ENCODE data around the gene TLE1. TPM values are rescaled to one million over a fixed set of nuclear protein-coding genes. Genes with fewer than 3 reads are reported as not detected.

TLE1 gene
- total and polyA plus RNA-seq, 9 of the 15 experiments (the other 6 are each of a cell fraction or from before 2014, with no cell fraction given): 0.11 TPM; not detected in 8

DNA sequence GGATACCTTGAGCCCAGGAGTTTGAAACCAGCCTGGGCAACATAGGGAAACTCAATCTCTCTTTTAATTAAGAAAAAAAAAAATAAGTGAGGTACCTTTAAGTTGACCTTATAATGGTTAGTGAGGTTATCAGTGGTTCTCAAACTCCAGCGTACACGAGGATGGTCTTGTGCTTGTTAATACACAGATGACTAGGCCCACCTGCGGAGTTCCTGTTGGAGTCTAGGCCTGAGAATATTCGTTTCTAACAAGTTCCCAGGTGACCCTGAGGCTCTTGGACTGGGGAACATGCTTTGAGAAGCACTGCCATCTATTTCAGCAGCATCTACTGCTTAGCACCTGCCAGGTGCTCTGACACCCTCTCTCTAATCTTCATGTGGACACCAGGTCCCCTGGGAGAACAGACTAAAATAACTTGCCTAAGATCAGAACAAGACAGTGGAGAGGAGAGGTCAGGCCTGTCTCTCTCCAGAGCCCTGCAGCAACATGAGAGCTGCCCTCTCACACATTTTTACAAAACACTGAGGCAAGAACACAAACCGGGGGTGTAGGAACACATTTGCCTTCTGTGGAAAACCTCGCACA lies 24.6 kb downstream of the TLE1 start:
- intact Hi-C loops (cut with micrococcal nuclease): no loop called here
- Histone ChIP-seq H3K79me2 (ENCODE audit: control insufficient read depth, insufficient read depth, low read length) (no peaks in the 10 kb centered on the region), H3K4me2 (ENCODE audit: insufficient read depth, low read length) (no peak overlapping the region), H3K4me3 (no peak overlapping the region), H3K4me1 (replicated peaks in 1 of 2; ENCODE audit: control insufficient read depth in 2 of 2, insufficient read depth in 2 of 2, low read length in 2 of 2) (no peaks in the 10 kb centered on the region), H3K36me3 (ENCODE audit: control insufficient read depth, insufficient read depth, low read length) (no peaks in the 10 kb centered on the region), H2AFZ (ENCODE audit: low read depth, low read length) (no peak overlapping the region), H3K9me1 (ENCODE audit: control insufficient read depth, insufficient read depth, low read length) (no peaks in the 10 kb centered on the region), H3K27ac (ENCODE audit: extremely low read depth, low read depth, low read length) (no peak overlapping the region), H3K9me3 (replicated peaks; ENCODE audit: control insufficient read depth, insufficient read depth, low read depth, low read length) (no peaks in the 10 kb centered on the region), H4K20me1 (replicated peaks; ENCODE audit: control insufficient read depth, insufficient read depth, low read length) (no peaks in the 10 kb centered on the region), H3K9ac (ENCODE audit: insufficient read depth in 1 of 2, low read depth in 2 of 2, low read length in 2 of 2) (no peak overlapping the region), H3K27me3 (ENCODE audit: control insufficient read depth in 2 of 2, insufficient read depth in 2 of 2, low read length in 2 of 2) (no peaks in the 10 kb centered on the region)
- FAIRE-seq: no peak
- no peak for ATAC-seq
- CTCF ChIA-PET (ENCODE audit: low intra/inter-chr PET ratio): no interaction called here
- POLR2A ChIA-PET: no interaction called here
- no TSS peak for BruUV-seq (replicated peaks)
- in situ Hi-C loops (cut with MboI): no loop called here
- WGBS (ENCODE audit: insufficient coverage, low coverage, missing lambda C conversion rate): 0% methylated on average over 6 of the region's 6 CpGs
- no peak for TF ChIP-seq NR3C1 (CRISPR knock-in tag; IDR thresholded peaks at IDR 0.05)
- TF ChIP-seq TCF3 (CRISPR knock-in tag; IDR thresholded peaks at IDR 0.05): no peak
- no peak for TF ChIP-seq SAP30 (IDR thresholded peaks at IDR 0.05; ENCODE audit: borderline replicate concordance, insufficient read depth, low read depth, low read length, poor library complexity, severe bottlenecking)
- TF ChIP-seq NR1H2 (CRISPR knock-in tag; IDR thresholded peaks at IDR 0.05): no peak
- DNase-seq (ENCODE audit: extremely low read depth in 1 of 4, low spot score in 3 of 4): no peak

- Histone ChIP-seq H3K9me3 (replicated peaks; ENCODE audit: control insufficient read depth, insufficient read depth, low read depth, low read length) (no peaks in the 10 kb centered on the region), H3K9ac (ENCODE audit: insufficient read depth in 1 of 2, low read depth in 2 of 2, low read length in 2 of 2) (no peak overlapping the region), H4K20me1 (replicated peaks; ENCODE audit: control insufficient read depth, insufficient read depth, low read length) (no peaks in the 10 kb centered on the region), H3K27me3 (ENCODE audit: control insufficient read depth in 2 of 2, insufficient read depth in 2 of 2, low read length in 2 of 2) (no peaks in the 10 kb centered on the region), H3K36me3 (ENCODE audit: control insufficient read depth, insufficient read depth, low read length) (no peaks in the 10 kb centered on the region), H3K4me3 (no peak overlapping the region), H3K4me2 (ENCODE audit: insufficient read depth, low read length) (no peak overlapping the region), H3K4me1 (replicated peaks in 1 of 2; ENCODE audit: control insufficient read depth in 2 of 2, insufficient read depth in 2 of 2, low read length in 2 of 2) (no peaks in the 10 kb centered on the region), H3K27ac (ENCODE audit: extremely low read depth, low read depth, low read length) (no peak overlapping the region), H3K79me2 (ENCODE audit: control insufficient read depth, insufficient read depth, low read length) (no peaks in the 10 kb centered on the region), H2AFZ (ENCODE audit: low read depth, low read length) (no peak overlapping the region), H3K9me1 (ENCODE audit: control insufficient read depth, insufficient read depth, low read length) (no peaks in the 10 kb centered on the region)
- ChIA-PET CTCF (ENCODE audit: low intra/inter-chr PET ratio) (no interaction called here), POLR2A (no interaction called here)
- no peak for TF ChIP-seq KDM4B (IDR thresholded peaks at IDR 0.05; ENCODE audit: borderline replicate concordance in 2 of 2, low read depth in 1 of 2)
- TF ChIP-seq UBTF (IDR thresholded peaks at IDR 0.05; ENCODE audit: borderline replicate concordance in 1 of 2, low read depth in 2 of 2, low read length in 2 of 2): no peak
- FAIRE-seq: no peak
- intact Hi-C loops (cut with micrococcal nuclease) (no loop called here), in situ Hi-C loops (cut with MboI) (no loop called here)
- no peak for ATAC-seq
- DNase-seq (ENCODE audit: extremely low read depth in 1 of 4, low spot score in 3 of 4): no peak
- 0% methylated on average over 3 of the region's 3 CpGs for WGBS (ENCODE audit: insufficient coverage, low coverage, missing lambda C conversion rate)
- no TSS peak for BruUV-seq (replicated peaks)
Observed at GRCh38 chr9:81661339-81661738, 28.0 kb downstream of the TLE1 start.
